HepG2 (cell line): ENCODE data around the gene SSX2IP. TPM values are rescaled to one million over a fixed set of nuclear protein-coding genes. Genes with fewer than 3 reads are reported as not detected.
A peak's percentile ranks its signal among the peaks of the same experiment; 100 is the strongest.

ENCODE experiments used
- ATAC-seq: fragments of 200-7000 bp; cut with Tn5 transposase; 3 replicates; pipeline ENCODE4 v1.9.1; 2020; ENCODE audit warnings: mild to moderate bottlenecking, moderate library complexity
- BruUV-seq: library from RNA; stranded (reverse); fragments of 400-500 nt; replicated peaks from 2 replicates; lab custom pipeline; 2021; lab: Mats Ljungman, UMichigan
- CTCF ChIA-PET: fragments of 300-600 bp; formaldehyde crosslinking; extraction: SDS; loops from one replicate; lab custom pipeline; 2021; ENCODE audit warnings: low total read pairs, inconsistent platforms, low intra/inter-chr PET ratio; lab: Yijun Ruan, JAX
- POLR2A ChIA-PET: fragments of 350-600 bp; sonication (Branson Sonifier 250); formaldehyde crosslinking; loops from one replicate; lab custom pipeline; 2020; ENCODE audit warnings: antibody characterized with exemption, inconsistent platforms; lab: Yijun Ruan, JAX
- DNase-seq: peaks from one replicate; pipeline ENCODE4 v3.0.0-alpha.2; 2015; ENCODE audit warnings: low spot score
- FAIRE-seq: peaks from 3 replicates; lab custom pipeline; 2011; peaks lifted over from hg19 to GRCh38; lab: Jason Lieb, UNC
- H2AFZ ChIP-seq: one replicate; pipeline ENCODE4 v1.6.1; 2011; ENCODE audit warnings: low read length, inconsistent platforms
- H3K27ac ChIP-seq: fragments of 300-600 bp; 3 replicates; pipeline ENCODE4 v1.8.0; 2011; ENCODE audit warnings: mixed run types, mild to moderate bottlenecking, mixed read lengths, low read length, inconsistent platforms; ENCODE audit not compliant: insufficient read depth; ENCODE audit errors: extremely low read length
- H3K27me3 ChIP-seq, 2 experiments: fragments of 200-600 bp in 1 of 2; 2 replicates in 1 of 2; 3 replicates in 1 of 2; pipeline versions ENCODE4 v1.6.0 to v1.8.0; 2011; ENCODE audit warnings: low read length in 2 of 2, mild to moderate bottlenecking in 2 of 2, moderate library complexity in 2 of 2, inconsistent platforms in 1 of 2; ENCODE audit not compliant: insufficient read depth in 2 of 2, control insufficient read depth in 1 of 2
- H3K36me3 ChIP-seq, 2 experiments: fragments of 200-600 bp in 1 of 2; replicated peaks in 1 of 2; 2 replicates in 1 of 2; 3 replicates in 1 of 2; pipeline versions ENCODE4 v1.5.1 to v1.8.0; 2011; ENCODE audit warnings: low read length in 2 of 2, inconsistent platforms in 1 of 2; ENCODE audit not compliant: insufficient read depth in 2 of 2, control insufficient read depth in 1 of 2
- H3K4me1 ChIP-seq: 2 replicates; pipeline ENCODE4 v1.5.1; 2012; ENCODE audit warnings: low read length, inconsistent platforms; ENCODE audit not compliant: insufficient read depth
- H3K4me2 ChIP-seq: 2 replicates; pipeline ENCODE4 v1.6.0; 2011; ENCODE audit warnings: low read depth, low read length, inconsistent platforms
- H3K4me3 ChIP-seq, 3 experiments: fragments of 200-600 bp in 1 of 3; sonication (generic), shearing (Covaris generic) in 1 of 3; replicated peaks in 1 of 3; 2 replicates each; pipeline ENCODE4 v1.5.1; 2011 to 2016; ENCODE audit warnings: low read length in 3 of 3, inconsistent platforms in 2 of 3, low read depth in 2 of 3, mild to moderate bottlenecking in 2 of 3, control low read depth in 1 of 3, mixed read lengths in 1 of 3; ENCODE audit not compliant: insufficient read depth in 1 of 3
- H3K79me2 ChIP-seq: one replicate; pipeline ENCODE4 v1.6.1; 2011; ENCODE audit warnings: low read length, inconsistent platforms; ENCODE audit not compliant: insufficient read depth
- H3K9ac ChIP-seq: 2 replicates; pipeline ENCODE4 v1.6.0; 2011; ENCODE audit warnings: mild to moderate bottlenecking, low read depth, low read length, inconsistent platforms; ENCODE audit not compliant: insufficient read depth
- H3K9me3 ChIP-seq: 2 replicates; pipeline ENCODE4 v1.5.1; 2012; ENCODE audit warnings: mild to moderate bottlenecking, low read length
- H4K20me1 ChIP-seq: 2 replicates; pipeline ENCODE4 v1.6.0; 2011; ENCODE audit warnings: inconsistent platforms, mild to moderate bottlenecking, low read length, moderate library complexity; ENCODE audit not compliant: insufficient read depth
- GATAD2A ChIP-seq: IDR thresholded peaks from 2 replicates; pipeline ENCODE4 v1.6.1; 2016
- HOXD1 ChIP-seq: sonication (generic); formaldehyde crosslinking; IDR thresholded peaks from 2 replicates; pipeline ENCODE4 v1.5.0; 2020; ENCODE audit warnings: missing genetic modification reagents
- MAFF ChIP-seq: IDR thresholded peaks from 2 replicates; pipeline ENCODE4 v1.6.1; 2011; ENCODE audit warnings: low read depth, low read length, improper control_type of control experiment
- MAFK ChIP-seq, 2 experiments: IDR thresholded peaks in 1 of 2; conservative IDR thresholded peaks in 1 of 2; 2 replicates each; pipeline ENCODE4 v1.6.1; 2011; ENCODE audit warnings: improper control_type of control experiment in 2 of 2, low read length in 2 of 2
- ZFP82 ChIP-seq: sonication (generic); formaldehyde crosslinking; IDR thresholded peaks from 2 replicates; pipeline ENCODE4 v1.5.1; 2020; ENCODE audit warnings: mild to moderate bottlenecking, missing genetic modification reagents, borderline replicate concordance
- ZNF101 ChIP-seq: sonication (generic); formaldehyde crosslinking; IDR thresholded peaks from 2 replicates; pipeline ENCODE4 v1.4.0; 2020; ENCODE audit warnings: mild to moderate bottlenecking, low read depth, missing genetic modification reagents, borderline replicate concordance
- WGBS: methylation state at CpG from one replicate; pipeline ENCODE4 v1.1.6; 2017; ENCODE audit warnings: low lambda C conversion rate; 5-methylcytosine and 5-hydroxymethylcytosine counted together
- in situ Hi-C: cut with HindIII; loops from 2 replicates; pipeline ENCODE4 v1.10.0; 2017; ENCODE audit warnings: low pct_unique_long_range_greater_than_20kb; ENCODE audit not compliant: extremely low pct_ligation_motif_present
- intact Hi-C: fragments of 100-400 bp; cut with micrococcal nuclease; formaldehyde crosslinking; loops from one replicate; pipeline ENCODE4 v1.10.0; 2022; ENCODE audit not compliant: unreplicated experiment
- polyA plus RNA-seq, 8 experiments: library from polyadenylated mRNA; depleted of rRNA in 3 of 8; stranded (reverse) in 7 of 8; unstranded in 1 of 8; fragments of >200 nt; fragmentation: Illumina TruSeq in 4 of 8; extraction: Trizol in 4 of 8; gene quantifications; 2 replicates each; pipeline versions ENCODE4 v1.2.1 to v1.2.3, GENCODE V29; 2011 to 2016; ENCODE audit warnings: low read depth in 4 of 8, missing spikeins in 1 of 8, mixed read lengths in 1 of 8; ENCODE audit not compliant: insufficient read depth in 1 of 8
- total RNA-seq, 5 experiments: library from RNA; depleted of rRNA; stranded (reverse); fragments of >200 nt; fragmentation: Illumina TruSeq; extraction: Trizol; gene quantifications; 2 replicates each; pipeline ENCODE4 v1.2.3, GENCODE V29; 2016; ENCODE audit warnings: low read depth in 1 of 5
- TF ChIP-seq, protein P1 (sequence below): IDR thresholded peaks from 2 replicates; pipeline ENCODE4 v1.6.1; 2012; ENCODE audit warnings: low read depth, low read length, improper control_type of control experiment

SSX2IP gene
- total and polyA plus RNA-seq, 2 of the 13 experiments (the other 11 are each of a cell fraction or from before 2014, with no cell fraction given) = 2.7 to 23.7 TPM

DNA sequence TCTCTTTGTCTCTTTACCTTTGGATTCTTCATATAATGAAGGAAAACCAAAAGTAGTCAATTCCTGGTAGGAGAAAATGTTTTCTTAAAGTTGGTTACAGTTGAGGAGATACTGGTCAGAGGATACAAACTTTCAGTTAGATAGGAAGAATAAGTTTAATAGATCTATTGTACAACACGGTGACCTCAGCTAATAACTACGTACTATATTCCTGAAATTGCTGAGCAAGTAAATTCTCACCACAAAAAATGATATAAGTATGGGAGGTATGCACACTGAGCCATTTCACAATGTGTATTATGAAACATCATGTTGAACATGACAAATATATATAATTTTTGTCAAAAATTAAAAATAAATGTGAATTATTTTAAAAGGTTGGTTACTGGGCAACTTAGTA lies 20.4 kb downstream of the SSX2IP start:
- no peak for ATAC-seq
- BruUV-seq = no TSS peak
- WGBS = 95% methylated on average over 2 of the region's 2 CpGs
- TF ChIP-seq ZNF101 (CRISPR knock-in tag) (no peak), HOXD1 (CRISPR knock-in tag) (no peak), MAFF (peak; percentile 79), GATAD2A (CRISPR knock-in tag) (no peak), MAFK (conservative IDR thresholded peaks at IDR 0.05 in 1 of 2, IDR thresholded peaks at IDR 0.05 in 1 of 2; ENCODE audit: low read length in 2 of 2) (peak; percentile 79 to 87), ZFP82 (CRISPR knock-in tag) (no peak)
- TF ChIP-seq, protein P1, sequence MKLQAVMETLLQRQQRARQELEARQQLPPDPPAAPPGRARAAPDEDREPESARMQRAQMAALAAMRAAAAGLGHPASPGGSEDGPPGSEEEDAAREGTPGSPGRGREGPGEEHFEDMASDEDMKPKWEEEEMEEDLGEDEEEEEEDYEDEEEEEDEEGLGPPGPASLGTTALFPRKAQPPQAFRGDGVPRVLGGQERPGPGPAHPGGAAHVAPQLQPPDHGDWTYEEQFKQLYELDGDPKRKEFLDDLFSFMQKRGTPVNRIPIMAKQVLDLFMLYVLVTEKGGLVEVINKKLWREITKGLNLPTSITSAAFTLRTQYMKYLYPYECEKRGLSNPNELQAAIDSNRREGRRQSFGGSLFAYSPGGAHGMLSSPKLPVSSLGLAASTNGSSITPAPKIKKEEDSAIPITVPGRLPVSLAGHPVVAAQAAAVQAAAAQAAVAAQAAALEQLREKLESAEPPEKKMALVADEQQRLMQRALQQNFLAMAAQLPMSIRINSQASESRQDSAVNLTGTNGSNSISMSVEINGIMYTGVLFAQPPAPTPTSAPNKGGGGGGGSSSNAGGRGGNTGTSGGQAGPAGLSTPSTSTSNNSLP = no peak
- Histone ChIP-seq H3K9ac (no peak overlapping the region), H3K79me2 (no peaks in the 10 kb centered on the region), H3K4me1 (no peaks in the 10 kb centered on the region), H4K20me1 (no peaks in the 10 kb centered on the region), H3K27me3 (no peaks in the 10 kb centered on the region), H3K4me2 (no peak overlapping the region), H3K4me3 (no peak overlapping the region), H3K9me3 (no peaks in the 10 kb centered on the region), H3K27ac (no peak overlapping the region), H2AFZ (no peak overlapping the region), H3K36me3 (no peaks in the 10 kb centered on the region; a peak in 1 of 5 replicates)
- DNase-seq = no peak
- ChIA-PET POLR2A (no interaction called here), CTCF (interaction anchor here (2.6 kb wide), 1 partner anchor 83 kb away, joined by 14 read pairs; no protein-coding TSS in a partner anchor)
- intact Hi-C loops = no loop called here
- in situ Hi-C loops = loop anchor here (10.0 kb wide), 1 partner anchor 85 kb away; no protein-coding TSS in a partner anchor
- FAIRE-seq = no peak
